ENCODE measurements around the gene GALNT18.

DNA sequence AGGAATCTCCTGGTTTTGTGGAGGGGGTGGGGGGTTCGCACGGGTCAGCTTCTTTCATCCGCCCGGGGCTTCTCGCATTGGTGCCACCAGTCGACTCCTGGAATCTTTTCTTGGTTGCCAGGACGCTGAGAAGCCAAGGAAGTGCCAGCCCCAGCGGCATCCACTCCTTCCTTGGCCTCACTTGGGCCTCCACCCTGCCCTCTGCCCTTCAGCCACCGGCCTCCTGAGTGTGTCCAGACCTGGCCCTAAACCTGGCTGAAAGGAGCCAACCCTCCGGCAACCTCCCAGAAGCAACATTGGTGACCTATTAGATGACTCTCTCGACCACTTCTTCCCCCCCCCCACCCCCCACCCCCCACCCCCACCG is 518 bp upstream of the GALNT18 start:
- TF ChIP-seq POLR2A (IDR thresholded peaks at IDR 0.05) = no peak
- TF ChIP-seq, protein P1, sequence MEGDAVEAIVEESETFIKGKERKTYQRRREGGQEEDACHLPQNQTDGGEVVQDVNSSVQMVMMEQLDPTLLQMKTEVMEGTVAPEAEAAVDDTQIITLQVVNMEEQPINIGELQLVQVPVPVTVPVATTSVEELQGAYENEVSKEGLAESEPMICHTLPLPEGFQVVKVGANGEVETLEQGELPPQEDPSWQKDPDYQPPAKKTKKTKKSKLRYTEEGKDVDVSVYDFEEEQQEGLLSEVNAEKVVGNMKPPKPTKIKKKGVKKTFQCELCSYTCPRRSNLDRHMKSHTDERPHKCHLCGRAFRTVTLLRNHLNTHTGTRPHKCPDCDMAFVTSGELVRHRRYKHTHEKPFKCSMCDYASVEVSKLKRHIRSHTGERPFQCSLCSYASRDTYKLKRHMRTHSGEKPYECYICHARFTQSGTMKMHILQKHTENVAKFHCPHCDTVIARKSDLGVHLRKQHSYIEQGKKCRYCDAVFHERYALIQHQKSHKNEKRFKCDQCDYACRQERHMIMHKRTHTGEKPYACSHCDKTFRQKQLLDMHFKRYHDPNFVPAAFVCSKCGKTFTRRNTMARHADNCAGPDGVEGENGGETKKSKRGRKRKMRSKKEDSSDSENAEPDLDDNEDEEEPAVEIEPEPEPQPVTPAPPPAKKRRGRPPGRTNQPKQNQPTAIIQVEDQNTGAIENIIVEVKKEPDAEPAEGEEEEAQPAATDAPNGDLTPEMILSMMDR (IDR thresholded peaks at IDR 0.05) = no peak
- no peak for TF ChIP-seq POLR2AphosphoS5 (IDR thresholded peaks at IDR 0.05)

All from breast epithelium (tissue), 3 donors.